HEK293T (cell line): ENCODE measurements around the gene RNF213.

Experiments
- BHLHE40 ChIP-seq: fragments of 450-650 bp; IDR thresholded peaks from 2 replicates; pipeline ENCODE4 v1.6.1; 2016; ENCODE audit warnings: mild to moderate bottlenecking, moderate library complexity, borderline replicate concordance
- ELF4 ChIP-seq: fragments of 450-650 bp; IDR thresholded peaks from 2 replicates; pipeline ENCODE4 v1.6.1; 2017; ENCODE audit warnings: antibody characterized with exemption
- L3MBTL2 ChIP-seq: fragments of 450-650 bp; conservative IDR thresholded peaks from 2 replicates; pipeline ENCODE4 v1.6.1; 2016; ENCODE audit warnings: mild to moderate bottlenecking
- NFRKB ChIP-seq: fragments of 450-650 bp; IDR thresholded peaks from 2 replicates; pipeline ENCODE4 v1.6.1; 2016; ENCODE audit warnings: mild to moderate bottlenecking, moderate library complexity
- PKNOX1 ChIP-seq: fragments of 450-650 bp; IDR thresholded peaks from 2 replicates; pipeline ENCODE4 v1.6.1; 2016
- TARDBP ChIP-seq: fragments of 450-650 bp; IDR thresholded peaks from 2 replicates; pipeline ENCODE4 v1.6.1; 2016

- no peak for TF ChIP-seq NFRKB
- no peak for TF ChIP-seq ELF4
- TF ChIP-seq PKNOX1 = no peak
- TF ChIP-seq L3MBTL2 = no peak
- no peak for TF ChIP-seq TARDBP
- TF ChIP-seq BHLHE40 = no peak
Observed at GRCh38 chr17:80297996-80298560, 37.4 kb downstream of the RNF213 start.
